Measurements from ENCODE around the gene CDH16. TPM values are rescaled to one million over a fixed set of nuclear protein-coding genes. Genes with fewer than 3 reads are reported as not detected.

The CDH16 gene
- total and polyA plus RNA-seq, 2 of the 13 experiments (the other 11 are each of a cell fraction or from before 2014, with no cell fraction given) = 2.7 to 3.9 TPM

DNA sequence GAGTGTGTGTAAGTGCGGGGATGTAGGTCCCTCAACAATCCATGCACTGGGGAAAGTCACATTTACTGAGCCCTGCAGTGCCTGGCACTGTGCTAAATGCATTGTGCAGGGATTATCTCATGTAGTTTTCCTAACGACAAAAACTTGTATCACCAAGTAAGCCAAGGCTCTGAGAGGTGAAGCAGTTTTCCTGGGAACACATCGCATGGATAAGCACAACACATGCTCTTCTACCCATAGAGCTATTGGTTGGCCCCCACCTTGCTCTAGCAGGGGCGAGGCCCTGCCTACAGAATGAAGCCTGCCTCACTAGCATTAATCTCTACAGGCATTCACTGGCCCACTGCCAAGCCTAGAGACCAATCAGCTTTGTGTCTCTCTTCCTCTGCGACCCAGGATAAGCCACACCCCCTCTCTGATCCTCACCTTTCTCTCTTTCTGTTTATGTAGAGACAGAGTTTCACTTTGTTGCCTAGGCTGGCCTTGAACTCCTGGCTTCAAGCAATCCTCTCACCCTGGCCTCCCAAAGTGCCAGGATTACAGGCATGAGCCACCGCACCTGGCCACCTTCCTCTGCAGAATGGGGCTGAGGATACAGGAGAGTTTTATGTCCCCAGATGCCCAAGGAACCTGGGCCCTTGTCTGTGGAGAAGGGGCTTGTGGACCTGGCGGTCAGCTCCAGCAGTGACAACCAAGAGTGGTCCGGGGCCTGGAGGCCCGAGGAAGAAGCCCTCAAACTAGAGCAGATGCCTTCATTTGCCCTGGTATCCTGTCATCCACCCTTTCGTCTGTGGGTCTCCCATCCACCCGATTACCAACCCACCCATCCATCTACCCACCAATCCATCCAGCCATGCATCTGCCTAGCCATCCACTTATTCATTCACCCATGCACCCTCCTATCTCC is 12.8 kb downstream of the CDH16 start (continued):
- TF ChIP-seq ZNF33A (CRISPR knock-in tag; IDR thresholded peaks at IDR 0.05; ENCODE audit: borderline replicate concordance) (no peak), DRAP1 (CRISPR knock-in tag; IDR thresholded peaks at IDR 0.05) (peak; percentile 51; the same call in 1 of the 2 replicates), ZNF274 (CRISPR knock-in tag; IDR thresholded peaks at IDR 0.05) (peak; percentile 32; the same call in 1 of the 2 replicates), HNF4A (CRISPR knock-in tag; IDR thresholded peaks at IDR 0.05) (peak; percentile 83), HDAC1 (CRISPR knock-in tag; IDR thresholded peaks at IDR 0.05) (peak; percentile 79), HNRNPL (IDR thresholded peaks at IDR 0.05; ENCODE audit: low read depth, low read length) (no peak), ZC3H13 (CRISPR knock-in tag; IDR thresholded peaks at IDR 0.05) (no peak), TRAFD1 (CRISPR knock-in tag; IDR thresholded peaks at IDR 0.05; ENCODE audit: borderline replicate concordance) (no peak), ZNF7 (CRISPR knock-in tag; IDR thresholded peaks at IDR 0.05) (no peak), HOXA5 (CRISPR knock-in tag; IDR thresholded peaks at IDR 0.05) (peak; percentile 38; the same call in 1 of the 2 replicates), ZNF75D (CRISPR knock-in tag; IDR thresholded peaks at IDR 0.05; ENCODE audit: borderline replicate concordance) (no peak), SP1 (IDR thresholded peaks at IDR 0.05) (no peak), SP1 (CRISPR knock-in tag; IDR thresholded peaks at IDR 0.05) (peak; percentile 66; the same call in 1 of the 2 replicates), ZNF207 (IDR thresholded peaks at IDR 0.05; ENCODE audit: borderline replicate concordance) (no peak), CENPBD1 (CRISPR knock-in tag; IDR thresholded peaks at IDR 0.05; ENCODE audit: borderline replicate concordance, low read depth) (peak; percentile 7; the same call in 1 of the 2 replicates), PTBP1 (IDR thresholded peaks at IDR 0.05; ENCODE audit: low read depth, low read length, poor library complexity, severe bottlenecking) (no peak), ATF1 (CRISPR knock-in tag; IDR thresholded peaks at IDR 0.05) (peak; percentile 28; the same call in 1 of the 2 replicates), ADNP (CRISPR knock-in tag; IDR thresholded peaks at IDR 0.05) (peak; percentile 92), BRCA1 (CRISPR knock-in tag; IDR thresholded peaks at IDR 0.05) (no peak)
- TF ChIP-seq, protein P1, sequence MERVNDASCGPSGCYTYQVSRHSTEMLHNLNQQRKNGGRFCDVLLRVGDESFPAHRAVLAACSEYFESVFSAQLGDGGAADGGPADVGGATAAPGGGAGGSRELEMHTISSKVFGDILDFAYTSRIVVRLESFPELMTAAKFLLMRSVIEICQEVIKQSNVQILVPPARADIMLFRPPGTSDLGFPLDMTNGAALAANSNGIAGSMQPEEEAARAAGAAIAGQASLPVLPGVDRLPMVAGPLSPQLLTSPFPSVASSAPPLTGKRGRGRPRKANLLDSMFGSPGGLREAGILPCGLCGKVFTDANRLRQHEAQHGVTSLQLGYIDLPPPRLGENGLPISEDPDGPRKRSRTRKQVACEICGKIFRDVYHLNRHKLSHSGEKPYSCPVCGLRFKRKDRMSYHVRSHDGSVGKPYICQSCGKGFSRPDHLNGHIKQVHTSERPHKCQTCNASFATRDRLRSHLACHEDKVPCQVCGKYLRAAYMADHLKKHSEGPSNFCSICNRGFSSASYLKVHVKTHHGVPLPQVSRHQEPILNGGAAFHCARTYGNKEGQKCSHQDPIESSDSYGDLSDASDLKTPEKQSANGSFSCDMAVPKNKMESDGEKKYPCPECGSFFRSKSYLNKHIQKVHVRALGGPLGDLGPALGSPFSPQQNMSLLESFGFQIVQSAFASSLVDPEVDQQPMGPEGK (CRISPR knock-in tag; IDR thresholded peaks at IDR 0.05) = peak; percentile 78
- TF ChIP-seq, protein P2, sequence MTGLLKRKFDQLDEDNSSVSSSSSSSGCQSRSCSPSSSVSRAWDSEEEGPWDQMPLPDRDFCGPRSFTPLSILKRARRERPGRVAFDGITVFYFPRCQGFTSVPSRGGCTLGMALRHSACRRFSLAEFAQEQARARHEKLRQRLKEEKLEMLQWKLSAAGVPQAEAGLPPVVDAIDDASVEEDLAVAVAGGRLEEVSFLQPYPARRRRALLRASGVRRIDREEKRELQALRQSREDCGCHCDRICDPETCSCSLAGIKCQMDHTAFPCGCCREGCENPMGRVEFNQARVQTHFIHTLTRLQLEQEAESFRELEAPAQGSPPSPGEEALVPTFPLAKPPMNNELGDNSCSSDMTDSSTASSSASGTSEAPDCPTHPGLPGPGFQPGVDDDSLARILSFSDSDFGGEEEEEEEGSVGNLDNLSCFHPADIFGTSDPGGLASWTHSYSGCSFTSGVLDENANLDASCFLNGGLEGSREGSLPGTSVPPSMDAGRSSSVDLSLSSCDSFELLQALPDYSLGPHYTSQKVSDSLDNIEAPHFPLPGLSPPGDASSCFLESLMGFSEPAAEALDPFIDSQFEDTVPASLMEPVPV (CRISPR knock-in tag; IDR thresholded peaks at IDR 0.05) = no peak

Measured in HepG2 (cell line).